ENCODE measurements around the gene TET2. TPM values are rescaled to one million over a fixed set of nuclear protein-coding genes. Genes with fewer than 3 reads are reported as not detected.

The TET2 gene
- polyA plus RNA-seq, 3 donors, result 22.6 to 47.1 (median 42.5) TPM

GRCh38 chr4:105122350-105122749 is 24.3 kb upstream of the TET2 start:
- Histone ChIP-seq H3K9ac (ENCODE audit: insufficient read depth, low read length, poor library complexity, severe bottlenecking) (no peak overlapping the region), H3K79me2 (ENCODE audit: insufficient read depth, low read length) (no peaks in the 10 kb centered on the region), H2AFZ (ENCODE audit: insufficient read depth, low read depth, low read length, poor library complexity, severe bottlenecking) (no peak overlapping the region), H3K27ac (ENCODE audit: low read depth in 1 of 2, low read length in 2 of 2) (no peak overlapping the region), H3K4me2 (replicated peaks; ENCODE audit: extremely low read depth, low read length, poor library complexity, severe bottlenecking) (no peak overlapping the region), H3K4me3 (replicated peaks in 1 of 3; ENCODE audit: low read depth in 2 of 3, low read length in 3 of 3) (no peak overlapping the region), H3K4me1 (ENCODE audit: control insufficient read depth in 1 of 2, insufficient read depth in 2 of 2, low read length in 2 of 2) (peaks cover 20 to 26% of the 10 kb centered on the region in 2 donors), H3K27me3 (ENCODE audit: control insufficient read depth in 2 of 2, insufficient read depth in 2 of 2, low read length in 2 of 2) (no peaks in the 10 kb centered on the region), H3K36me3 (replicated peaks in 1 of 2; ENCODE audit: control insufficient read depth in 1 of 2, insufficient read depth in 2 of 2, low read length in 2 of 2) (no peaks in the 10 kb centered on the region), H3K9me3 (replicated peaks in 1 of 2; ENCODE audit: control insufficient read depth in 1 of 2, insufficient read depth in 1 of 2, low read length in 2 of 2) (no peaks in the 10 kb centered on the region), H4K20me1 (ENCODE audit: insufficient read depth, low read length) (no peaks in the 10 kb centered on the region)
- Mint-ChIP-seq H3K27ac (peak overlapping the region in 3 of 7 donors; percentile 12 to 71 (median 25)), H3K4me1 (peaks cover 25% of the 10 kb centered on the region), H3K36me3 (no peaks in the 10 kb centered on the region), H3K4me3 (no peak overlapping the region), H3K27me3 (ENCODE audit: low read depth in 3 of 3) (no peaks in the 10 kb centered on the region), H3K9me3 (peaks cover 0 to 5% (median 0%) of the 10 kb centered on the region in 7 donors)
- 96% methylated on average over 4 of the region's 4 CpGs for WGBS (ENCODE audit: insufficient coverage)
- intact Hi-C loops (cut with micrococcal nuclease), result no loop called here
- no peak for DNase-seq
- no peak for TF ChIP-seq CTCF (IDR thresholded peaks at IDR 0.05)

- no peak overlapping the region for H2AFZ ChIP-seq (ENCODE audit: insufficient read depth, low read depth, low read length, poor library complexity, severe bottlenecking)
- TF ChIP-seq CTCF (IDR thresholded peaks at IDR 0.05), result no peak
- 100% methylated on average over 1 of the region's 3 CpGs for WGBS (ENCODE audit: insufficient coverage)
Measured at GRCh38 chr4:105126311-105127169, 20.1 kb upstream of the TET2 start.

More at GRCh38 chr4:105126311-105127169, 20.1 kb upstream of the TET2 start:
- no peak for DNase-seq
- no peak overlapping the region for H3K27ac ChIP-seq (ENCODE audit: low read depth in 1 of 2, low read length in 2 of 2)
- Mint-ChIP-seq H3K36me3 (no peaks in the 10 kb centered on the region), H3K9me3 (peaks cover 0 to 3% (median 0%) of the 10 kb centered on the region in 7 donors), H3K4me3 (no peak overlapping the region), H3K27ac (no peak overlapping the region), H3K27me3 (ENCODE audit: low read depth in 3 of 3) (no peaks in the 10 kb centered on the region), H3K4me1 (peaks cover 36% of the 10 kb centered on the region)
- intact Hi-C loops (cut with micrococcal nuclease), result no loop called here
- peaks cover 35 to 38% of the 10 kb centered on the region in 2 donors for H3K4me1 ChIP-seq (ENCODE audit: control insufficient read depth in 1 of 2, insufficient read depth in 2 of 2, low read length in 2 of 2)
- no peak overlapping the region for H3K4me2 ChIP-seq (replicated peaks; ENCODE audit: extremely low read depth, low read length, poor library complexity, severe bottlenecking)
- no peak overlapping the region for H3K9ac ChIP-seq (ENCODE audit: insufficient read depth, low read length, poor library complexity, severe bottlenecking)
- H3K27me3 ChIP-seq (ENCODE audit: control insufficient read depth in 2 of 2, insufficient read depth in 2 of 2, low read length in 2 of 2), result no peaks in the 10 kb centered on the region
- H3K79me2 ChIP-seq (ENCODE audit: insufficient read depth, low read length), result no peaks in the 10 kb centered on the region
- H3K36me3 ChIP-seq (replicated peaks in 1 of 2; ENCODE audit: control insufficient read depth in 1 of 2, insufficient read depth in 2 of 2, low read length in 2 of 2), result no peaks in the 10 kb centered on the region
- no peaks in the 10 kb centered on the region for H4K20me1 ChIP-seq (ENCODE audit: insufficient read depth, low read length)
- H3K9me3 ChIP-seq (replicated peaks in 1 of 2; ENCODE audit: control insufficient read depth in 1 of 2, insufficient read depth in 1 of 2, low read length in 2 of 2), result no peaks in the 10 kb centered on the region
- no peak overlapping the region for H3K4me3 ChIP-seq (replicated peaks in 1 of 3; ENCODE audit: low read depth in 2 of 3, low read length in 3 of 3)

Measured in CD14-positive monocyte (primary cell).